ENCODE results near the gene ATXN7.
A peak's percentile ranks its signal among the peaks of the same experiment; 100 is the strongest.

ATXN7 gene

DNA sequence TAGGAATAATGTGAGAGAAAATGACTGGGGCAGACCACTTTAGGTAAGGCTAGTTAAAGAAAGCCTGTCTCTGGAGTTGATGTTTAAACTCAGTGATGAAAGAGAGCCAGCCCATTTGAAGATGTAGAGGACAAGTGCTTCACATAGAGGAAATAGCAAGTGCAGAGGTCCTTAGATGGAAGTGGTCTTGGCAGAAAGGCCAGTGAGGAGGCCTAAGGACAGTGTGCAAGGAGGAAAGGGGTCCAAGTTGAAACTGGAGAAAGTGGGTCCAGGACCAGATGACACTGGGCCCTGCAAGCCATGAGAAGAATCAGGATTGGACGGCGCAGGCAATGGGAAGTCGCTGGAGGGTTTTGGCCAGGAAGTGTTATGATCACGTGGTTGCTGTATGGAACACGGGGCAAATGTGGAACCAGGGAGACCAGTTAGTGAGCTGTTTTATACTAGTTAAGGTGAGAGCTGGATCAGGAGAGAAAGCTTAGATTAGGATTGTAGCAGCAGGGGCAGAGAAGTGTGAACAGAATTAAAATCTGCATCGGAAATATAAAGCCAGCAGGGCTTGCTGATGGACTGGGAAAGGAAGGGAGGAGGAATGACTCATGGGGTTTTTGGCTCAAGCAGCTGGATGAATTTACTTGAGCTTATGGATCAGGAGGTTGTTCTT, 96.5 kb downstream of the ATXN7 start:
- TF ChIP-seq, protein P1, sequence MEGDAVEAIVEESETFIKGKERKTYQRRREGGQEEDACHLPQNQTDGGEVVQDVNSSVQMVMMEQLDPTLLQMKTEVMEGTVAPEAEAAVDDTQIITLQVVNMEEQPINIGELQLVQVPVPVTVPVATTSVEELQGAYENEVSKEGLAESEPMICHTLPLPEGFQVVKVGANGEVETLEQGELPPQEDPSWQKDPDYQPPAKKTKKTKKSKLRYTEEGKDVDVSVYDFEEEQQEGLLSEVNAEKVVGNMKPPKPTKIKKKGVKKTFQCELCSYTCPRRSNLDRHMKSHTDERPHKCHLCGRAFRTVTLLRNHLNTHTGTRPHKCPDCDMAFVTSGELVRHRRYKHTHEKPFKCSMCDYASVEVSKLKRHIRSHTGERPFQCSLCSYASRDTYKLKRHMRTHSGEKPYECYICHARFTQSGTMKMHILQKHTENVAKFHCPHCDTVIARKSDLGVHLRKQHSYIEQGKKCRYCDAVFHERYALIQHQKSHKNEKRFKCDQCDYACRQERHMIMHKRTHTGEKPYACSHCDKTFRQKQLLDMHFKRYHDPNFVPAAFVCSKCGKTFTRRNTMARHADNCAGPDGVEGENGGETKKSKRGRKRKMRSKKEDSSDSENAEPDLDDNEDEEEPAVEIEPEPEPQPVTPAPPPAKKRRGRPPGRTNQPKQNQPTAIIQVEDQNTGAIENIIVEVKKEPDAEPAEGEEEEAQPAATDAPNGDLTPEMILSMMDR (IDR thresholded peaks at IDR 0.05): no peak
- Mint-ChIP-seq H3K4me3 (no peak overlapping the region), H3K36me3 (ENCODE audit: low read depth) (peaks cover 2% of the 10 kb centered on the region), H3K4me1 (peaks cover 41% of the 10 kb centered on the region), H3K27me3 (ENCODE audit: low read depth, poor library complexity) (peaks cover 6% of the 10 kb centered on the region), H3K27ac (peak overlapping the region; percentile 62), H3K9me3 (no peaks in the 10 kb centered on the region)
- no peak for DNase-seq

DNA sequence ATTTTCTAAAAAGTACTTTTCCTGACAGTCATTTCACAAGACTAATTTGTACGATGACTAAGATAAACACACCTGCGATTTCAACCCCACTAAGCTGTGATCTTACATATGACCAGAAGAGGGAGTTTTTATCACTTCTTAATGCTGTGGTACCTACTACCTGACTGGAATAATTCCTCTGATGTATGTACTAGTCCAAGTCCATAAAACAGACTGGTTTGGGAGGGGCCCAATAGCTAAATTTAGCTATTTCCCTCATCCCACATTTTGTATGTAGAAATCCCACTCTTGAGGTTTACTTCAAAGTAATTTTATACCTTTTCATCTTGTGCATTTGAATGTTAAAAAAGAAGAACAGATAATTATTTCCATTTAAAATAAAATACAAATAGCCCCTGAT, 98.2 kb downstream of the ATXN7 start:
- no peaks in the 10 kb centered on the region for H3K36me3 Mint-ChIP-seq (ENCODE audit: low read depth)
- H3K4me3 Mint-ChIP-seq: no peak overlapping the region
- TF ChIP-seq, protein P1 (IDR thresholded peaks at IDR 0.05): peak; percentile 50
- H3K4me1 Mint-ChIP-seq: peaks cover 49% of the 10 kb centered on the region
- peaks cover 2% of the 10 kb centered on the region for H3K27me3 Mint-ChIP-seq (ENCODE audit: low read depth, poor library complexity)
- H3K9me3 Mint-ChIP-seq: no peaks in the 10 kb centered on the region
- no peak for DNase-seq
- no peak overlapping the region for H3K27ac Mint-ChIP-seq

DNA sequence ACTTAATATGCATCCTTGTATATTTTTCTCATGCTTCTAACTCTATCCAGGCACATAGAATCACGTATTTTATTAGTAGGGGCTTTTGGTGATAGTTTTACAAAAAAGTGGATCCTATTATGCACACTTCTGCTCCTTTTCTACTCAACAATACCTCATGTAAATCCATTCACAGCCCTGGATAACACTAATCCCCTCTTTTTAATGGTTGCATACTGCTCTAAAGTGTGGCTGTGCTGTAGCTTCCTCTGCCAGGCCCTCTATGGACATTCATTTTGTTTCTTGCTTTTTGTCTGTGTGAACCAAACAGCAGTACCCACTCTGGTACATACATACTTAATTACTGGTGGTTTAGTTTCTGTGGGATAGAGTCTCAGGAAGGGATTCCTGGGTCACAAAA, 99.8 kb downstream of the ATXN7 start:
- H3K4me3 Mint-ChIP-seq: no peak overlapping the region
- TF ChIP-seq, protein P1 (IDR thresholded peaks at IDR 0.05): no peak
- peaks cover 2% of the 10 kb centered on the region for H3K27me3 Mint-ChIP-seq (ENCODE audit: low read depth, poor library complexity)
- H3K4me1 Mint-ChIP-seq: peaks cover 64% of the 10 kb centered on the region
- no peaks in the 10 kb centered on the region for H3K36me3 Mint-ChIP-seq (ENCODE audit: low read depth)
- peak overlapping the region; percentile 79 for H3K27ac Mint-ChIP-seq
- DNase-seq: no peak
- no peaks in the 10 kb centered on the region for H3K9me3 Mint-ChIP-seq

GRCh38 chr3:63964681-63965485, 101.2 kb downstream of the ATXN7 start:
- Mint-ChIP-seq H3K27ac (peak overlapping the region; percentile 75), H3K27me3 (ENCODE audit: low read depth, poor library complexity) (peaks cover 2% of the 10 kb centered on the region), H3K36me3 (ENCODE audit: low read depth) (no peaks in the 10 kb centered on the region), H3K4me1 (peaks cover 70% of the 10 kb centered on the region), H3K4me3 (no peak overlapping the region), H3K9me3 (no peaks in the 10 kb centered on the region)
- no peak for DNase-seq
- TF ChIP-seq, protein P1 (IDR thresholded peaks at IDR 0.05): no peak

DNA sequence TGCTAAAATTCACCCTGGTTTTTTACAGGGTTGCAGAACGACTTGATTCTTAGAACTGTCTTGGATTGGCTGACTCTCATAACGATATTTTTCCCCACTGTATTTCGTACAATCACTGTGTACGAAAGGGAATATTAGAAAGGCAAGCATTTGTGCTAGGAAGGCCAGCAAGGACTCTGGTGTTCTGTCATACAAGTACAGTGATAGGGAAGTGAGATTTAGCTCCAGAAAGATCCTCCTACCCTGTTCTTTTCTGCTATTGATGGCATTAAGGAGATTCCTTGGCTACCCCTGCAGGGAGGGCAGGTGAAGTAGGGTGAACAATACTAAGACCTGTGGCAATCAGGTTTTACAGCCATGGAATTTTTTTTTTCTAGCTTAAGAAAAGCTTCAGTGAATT, 102.3 kb downstream of the ATXN7 start:
- peaks cover 2% of the 10 kb centered on the region for H3K27me3 Mint-ChIP-seq (ENCODE audit: low read depth, poor library complexity)
- peaks cover 75% of the 10 kb centered on the region for H3K4me1 Mint-ChIP-seq
- no peaks in the 10 kb centered on the region for H3K36me3 Mint-ChIP-seq (ENCODE audit: low read depth)
- TF ChIP-seq, protein P1 (IDR thresholded peaks at IDR 0.05): no peak
- DNase-seq: no peak
- no peaks in the 10 kb centered on the region for H3K9me3 Mint-ChIP-seq
- no peak overlapping the region for H3K4me3 Mint-ChIP-seq
- no peak overlapping the region for H3K27ac Mint-ChIP-seq

Measured in nephron progenitor cell (in vitro differentiated cells).